Lung (tissue), 12 donors: ENCODE measurements around the gene HMGB4. TPM values are rescaled to one million over a fixed set of nuclear protein-coding genes. Genes with fewer than 3 reads are reported as not detected.

ENCODE experiments used
- ATAC-seq: fragments of 200-7000 bp; cut with Tn5 transposase; one replicate; pipeline ENCODE4 v1.9.1; 2020; ENCODE audit warnings: moderate number of reproducible peaks; ENCODE audit not compliant: insufficient read depth, low FRiP score
- DNase-seq, 3 donors: peaks; one replicate each; pipeline ENCODE4 v3.0.0-alpha.2; 2013 to 2017
- H3K27ac ChIP-seq, 2 donors: one replicate each; pipeline ENCODE4 v1.5.1; 2013; ENCODE audit warnings: mild to moderate bottlenecking in 2 of 2, moderate library complexity in 2 of 2, control low read depth in 1 of 2, inconsistent platforms in 1 of 2, low read depth in 1 of 2, low read length in 1 of 2
- H3K27me3 ChIP-seq, 3 donors: one replicate each; pipeline ENCODE4 v1.5.1; 2013; ENCODE audit warnings: low read length in 2 of 3; ENCODE audit not compliant: control insufficient read depth in 3 of 3, insufficient read depth in 3 of 3
- H3K36me3 ChIP-seq, 4 donors: one replicate each; pipeline ENCODE4 v1.5.1; 2013; ENCODE audit warnings: low read length in 4 of 4, mild to moderate bottlenecking in 1 of 4, moderate library complexity in 1 of 4; ENCODE audit not compliant: control insufficient read depth in 4 of 4, insufficient read depth in 4 of 4
- H3K4me1 ChIP-seq, 5 donors: one replicate each; pipeline ENCODE4 v1.5.1; 2013; ENCODE audit warnings: low read length in 5 of 5, mild to moderate bottlenecking in 2 of 5, moderate library complexity in 1 of 5; ENCODE audit not compliant: control insufficient read depth in 5 of 5, insufficient read depth in 5 of 5
- H3K4me3 ChIP-seq: one replicate; pipeline ENCODE4 v1.5.1; 2013; ENCODE audit warnings: mild to moderate bottlenecking, control low read depth, moderate library complexity
- H3K9ac ChIP-seq, 2 donors: one replicate each; pipeline ENCODE4 v1.5.1; 2013; ENCODE audit warnings: low read length in 2 of 2, control low read depth in 1 of 2; ENCODE audit not compliant: insufficient read depth in 1 of 2
- H3K9me3 ChIP-seq, 4 donors: one replicate each; pipeline ENCODE4 v1.5.1; 2013; ENCODE audit warnings: low read length in 3 of 4, mild to moderate bottlenecking in 1 of 4, moderate library complexity in 1 of 4; ENCODE audit not compliant: control insufficient read depth in 4 of 4, insufficient read depth in 3 of 4
- CTCF ChIP-seq: IDR thresholded peaks from 2 replicates; pipeline ENCODE4 v1.5.1; 2012; ENCODE audit warnings: mild to moderate bottlenecking; ENCODE audit errors: control extremely low read depth, extremely low read depth
- WGBS, 2 donors: extraction: QIAGEN DNeasy Blood & Tissue Kit; methylation state at CpG; one replicate each; pipeline ENCODE4 v1.1.7; 2013; 5-methylcytosine and 5-hydroxymethylcytosine counted together
- polyA plus RNA-seq, 2 donors: library from polyadenylated mRNA; stranded (reverse); fragments of 200-250 nt; gene quantifications; one replicate each; pipeline ENCODE4 v1.2.1, GENCODE V29; 2013
- total RNA-seq, 2 donors: library from RNA; depleted of rRNA in 1 of 2; stranded (reverse); fragments of >200 nt in 1 of 2; gene quantifications; one replicate each; pipeline ENCODE4 v1.2.1, GENCODE V29; 2014 to 2021
- donor health status: control.
- donor health status: control.
- donor health status: Bipolar disorder and iron deficiency.
- donor health status: healthy.
- donor health status: DM: yes; HTN: yes; CAD: no.

Gene HMGB4
- total and polyA plus RNA-seq, 4 donors: not detected

GRCh38 chr1:33828059-33828458 is 35.8 kb upstream of the HMGB4 start:
- Histone ChIP-seq H3K4me3 (no peak overlapping the region), H3K9ac (no peak overlapping the region), H3K4me1 (no peaks in the 10 kb centered on the region), H3K27me3 (no peaks in the 10 kb centered on the region), H3K9me3 (peaks cover 0 to 8% (median 0%) of the 10 kb centered on the region in 4 donors), H3K27ac (no peak overlapping the region), H3K36me3 (no peaks in the 10 kb centered on the region)
- no peak for TF ChIP-seq CTCF
- 40 to 69% methylated on average over 5 of the region's 5 CpGs for WGBS, 2 donors
- no peak for DNase-seq
- no peak for ATAC-seq

- DNase-seq (no peak), ATAC-seq (no peak)
- 69 to 90% methylated on average over 5 of the region's 5 CpGs for WGBS, 2 donors
- H3K27me3 ChIP-seq: no peaks in the 10 kb centered on the region
- no peak overlapping the region for H3K9ac ChIP-seq
- no peaks in the 10 kb centered on the region for H3K36me3 ChIP-seq
- H3K27ac ChIP-seq: no peak overlapping the region
- H3K4me3 ChIP-seq: no peak overlapping the region
- TF ChIP-seq CTCF: no peak
- no peaks in the 10 kb centered on the region for H3K4me1 ChIP-seq
- peaks cover 0 to 8% (median 0%) of the 10 kb centered on the region in 4 donors for H3K9me3 ChIP-seq
Observed at GRCh38 chr1:33828654-33829053, 35.2 kb upstream of the HMGB4 start.

- H3K27me3 ChIP-seq: no peaks in the 10 kb centered on the region
- H3K9ac ChIP-seq: no peak overlapping the region
- no peaks in the 10 kb centered on the region for H3K36me3 ChIP-seq
- H3K27ac ChIP-seq: no peak overlapping the region
- DNase-seq: no peak
- no peak overlapping the region for H3K4me3 ChIP-seq
- peaks cover 0 to 2% (median 0%) of the 10 kb centered on the region in 5 donors for H3K4me1 ChIP-seq
- TF ChIP-seq CTCF: no peak
- ATAC-seq: no peak
- 86 to 96% methylated on average over 4 of the region's 4 CpGs for WGBS, 2 donors
- peaks cover 0 to 8% (median 0%) of the 10 kb centered on the region in 4 donors for H3K9me3 ChIP-seq
Observed at GRCh38 chr1:33836911-33837310, 27.0 kb upstream of the HMGB4 start.

- Histone ChIP-seq H3K36me3 (no peaks in the 10 kb centered on the region), H3K9me3 (peaks cover 0 to 8% (median 0%) of the 10 kb centered on the region in 4 donors), H3K4me3 (no peak overlapping the region), H3K4me1 (peaks cover 0 to 2% (median 0%) of the 10 kb centered on the region in 5 donors), H3K27me3 (no peaks in the 10 kb centered on the region), H3K27ac (no peak overlapping the region), H3K9ac (no peak overlapping the region)
- WGBS, 2 donors: 89 to 93% methylated on average over 3 of the region's 3 CpGs
- ATAC-seq (no peak), DNase-seq (no peak)
- no peak for TF ChIP-seq CTCF
Observed at GRCh38 chr1:33837635-33838034, 26.2 kb upstream of the HMGB4 start.
